Left renal pelvis (tissue), 4 donors: Measurements from ENCODE around the gene PDE6H. TPM values are rescaled to one million over a fixed set of nuclear protein-coding genes. Genes with fewer than 3 reads are reported as not detected.

ENCODE experiments used
- DNase-seq, 4 donors: peaks; one replicate each; pipeline ENCODE4 v3.0.0-alpha.2; 2013; ENCODE audit warnings: low read depth in 4 of 4, low spot score in 3 of 4
- polyA plus RNA-seq, 4 donors: library from polyadenylated mRNA; unstranded; fragments of 120-200 nt; gene quantifications; one replicate each; pipeline ENCODE4 v1.2.1, GENCODE V29; 2013; ENCODE audit not compliant: insufficient read length in 4 of 4

The PDE6H gene
- polyA plus RNA-seq, result not detected

DNA sequence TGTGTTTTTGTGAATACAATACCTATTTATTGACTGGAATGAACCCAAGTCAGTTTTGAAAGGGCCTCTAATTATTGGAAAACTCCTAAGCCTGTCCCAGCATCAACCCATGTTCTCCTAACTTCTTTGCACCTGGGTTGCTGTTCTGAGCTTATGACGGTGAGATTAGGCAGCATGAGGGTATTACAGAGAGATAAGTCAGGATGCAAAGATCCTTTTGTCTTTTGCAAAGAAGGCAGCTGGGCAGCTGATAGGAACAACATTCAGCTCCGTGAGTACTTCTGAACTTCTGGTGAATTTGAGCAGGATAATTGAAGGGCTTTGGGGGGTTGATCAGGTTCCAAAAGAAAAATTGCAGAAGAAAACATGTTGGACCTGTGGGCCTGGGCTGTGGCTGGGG, at the start of gene PDE6H:
Gene PDE6H, plus strand, starts transcription at position 227 of the 400 bp plus-strand sequence. CDS start 4,971 bp downstream, outside the sequence.
- DNase-seq, result no peak

DNA sequence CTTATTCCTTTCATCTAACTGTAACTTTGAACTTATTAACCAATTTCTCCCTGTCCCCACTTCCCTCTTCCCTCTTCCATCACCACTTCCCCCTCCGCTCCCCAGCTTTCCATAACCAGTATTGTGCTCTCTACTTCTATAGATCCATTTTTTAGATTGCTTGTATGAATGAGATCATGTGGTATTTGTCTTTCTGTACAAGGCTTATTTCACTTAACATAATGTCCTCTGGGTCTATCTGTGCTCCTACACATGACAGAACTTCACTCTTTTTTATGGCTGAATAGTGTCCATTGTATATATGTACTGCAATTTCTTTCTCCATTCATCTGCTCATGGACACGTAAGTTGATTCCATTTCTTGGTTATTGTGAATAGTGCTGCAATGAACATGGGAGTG, 48.9 kb upstream of the PDE6H start:
- DNase-seq, result no peak

GRCh38 chr12:14924541-14924940, 48.3 kb upstream of the PDE6H start:
- no peak for DNase-seq

- DNase-seq, result no peak
These were observed 45.6 kb upstream of the PDE6H start for GRCh38 chr12:14927267-14927666.

GRCh38 chr12:14928931-14929330, 43.9 kb upstream of the PDE6H start:
- peak; percentile 55 to 77 (median 68) for DNase-seq

- no peak for DNase-seq
These were observed 42.5 kb upstream of the PDE6H start for GRCh38 chr12:14930299-14930698.

GRCh38 chr12:14931359-14931758, 41.5 kb upstream of the PDE6H start:
- DNase-seq, result no peak

DNA sequence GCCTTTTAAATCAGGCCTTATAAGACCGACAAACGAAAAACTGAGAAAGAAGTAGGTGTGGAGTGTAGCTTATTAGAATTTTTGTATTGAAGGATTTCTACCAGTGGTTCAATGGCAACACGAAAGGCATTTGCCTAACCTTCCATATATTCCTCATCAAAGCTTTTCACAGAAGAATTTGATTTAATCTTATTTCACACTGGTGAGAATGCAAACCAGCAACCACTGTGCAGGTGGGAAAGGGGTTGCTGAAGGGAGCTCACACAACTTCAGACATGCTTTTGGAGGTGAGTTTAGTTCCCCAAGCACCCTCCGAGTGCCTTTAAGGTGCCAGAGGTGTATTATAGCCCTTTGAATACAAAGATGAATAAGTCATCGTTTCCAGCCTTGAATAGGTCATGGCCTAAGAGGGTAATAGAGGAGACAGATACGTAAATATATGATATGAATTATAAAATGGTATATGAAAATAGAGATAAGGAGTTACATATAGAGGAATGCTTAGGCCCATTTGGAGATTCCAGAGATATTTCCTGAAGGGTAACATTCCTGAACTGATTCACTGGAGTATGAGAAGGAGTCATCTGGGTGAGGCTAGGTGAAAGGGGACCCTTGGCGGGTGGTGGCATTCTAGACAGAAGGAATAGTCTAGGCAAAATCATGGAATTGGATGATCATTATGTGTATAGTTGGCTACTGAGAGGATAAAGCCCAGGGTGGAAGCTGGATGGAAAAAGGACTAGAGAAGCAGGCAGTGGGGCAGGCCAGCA, 40.9 kb upstream of the PDE6H start:
- DNase-seq, result no peak

DNA sequence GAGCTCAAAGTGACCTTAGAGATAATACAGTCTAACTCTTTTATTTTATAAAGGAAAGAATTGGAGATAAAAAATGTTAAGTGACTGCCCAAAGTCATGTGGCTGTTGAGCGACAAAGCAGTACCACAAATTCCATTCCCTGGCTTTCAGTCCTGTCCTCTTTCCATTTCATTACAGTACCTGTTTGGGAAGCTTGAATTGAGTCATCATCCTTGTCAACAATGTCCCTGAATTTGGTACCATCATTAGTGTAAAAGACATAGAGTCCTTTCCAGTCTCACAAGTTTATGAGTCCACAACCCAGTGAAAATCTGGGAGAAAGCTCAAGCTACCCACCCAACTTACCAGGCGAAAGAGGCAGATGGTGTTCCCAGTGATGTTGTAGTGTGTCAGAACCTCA, 38.3 kb upstream of the PDE6H start:
- DNase-seq, result no peak

- DNase-seq, result peak in 3 of 4 donors; percentile 51 to 65 (median 59)
These were observed 37.8 kb upstream of the PDE6H start for GRCh38 chr12:14935031-14935430.

DNA sequence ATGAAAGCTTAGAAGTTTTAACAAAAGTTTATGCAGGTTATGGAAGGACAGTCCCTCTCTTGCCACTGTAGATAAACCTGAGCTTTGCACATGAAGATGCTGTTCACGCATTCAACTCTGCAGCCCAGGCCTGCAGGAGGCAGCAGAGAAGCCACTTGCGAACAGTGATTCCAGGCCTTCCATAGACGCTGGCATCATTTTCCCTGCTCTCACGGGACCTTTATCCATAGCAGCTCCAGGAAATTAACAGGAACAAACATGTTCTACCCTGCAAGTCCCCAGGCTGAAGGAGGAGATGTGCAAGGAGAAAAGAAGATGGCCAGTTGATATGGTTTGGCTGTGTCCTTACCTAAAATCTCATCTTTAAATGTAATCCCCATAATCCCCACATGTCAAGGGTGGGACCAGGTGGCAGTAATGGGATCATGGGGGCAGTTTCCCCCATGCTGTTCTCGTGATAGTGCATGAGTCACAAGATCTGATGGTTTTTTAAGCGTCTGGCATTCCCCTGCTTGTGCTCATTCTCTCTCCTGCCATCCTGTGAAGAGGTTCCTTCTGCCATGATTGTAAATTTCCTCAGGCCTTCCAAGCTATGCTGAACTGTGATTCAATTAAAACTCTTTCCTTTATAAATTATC, 36.5 kb upstream of the PDE6H start:
- DNase-seq, result no peak

DNA sequence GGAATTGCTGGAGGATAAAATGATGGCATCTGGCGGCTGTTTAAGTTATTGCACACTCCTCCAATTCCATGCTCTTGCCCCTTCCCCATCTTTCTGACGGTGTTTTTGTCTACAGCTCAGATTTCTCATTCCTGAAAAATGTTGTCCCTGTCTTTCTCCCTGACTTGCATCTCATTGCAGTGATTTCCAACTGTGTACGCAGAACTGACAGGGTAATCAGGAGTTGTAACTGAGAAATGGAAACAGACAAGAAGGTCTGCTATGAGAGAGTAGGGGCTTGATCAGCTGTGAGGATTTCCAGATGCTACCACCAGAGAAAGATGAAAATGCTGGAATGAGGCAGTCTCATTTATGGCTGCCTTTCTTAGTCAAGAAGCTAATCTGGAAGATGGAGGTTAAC, 35.8 kb upstream of the PDE6H start:
- DNase-seq, result no peak

GRCh38 chr12:14937689-14938088, 35.2 kb upstream of the PDE6H start:
- no peak for DNase-seq

GRCh38 chr12:14938301-14938700, 34.5 kb upstream of the PDE6H start, which contains the start of gene ERP27:
Gene ERP27, minus strand, starts transcription at chr12:14938537. Its CDS starts 29 bp downstream, at chr12:14938508.
- no peak for DNase-seq

DNA sequence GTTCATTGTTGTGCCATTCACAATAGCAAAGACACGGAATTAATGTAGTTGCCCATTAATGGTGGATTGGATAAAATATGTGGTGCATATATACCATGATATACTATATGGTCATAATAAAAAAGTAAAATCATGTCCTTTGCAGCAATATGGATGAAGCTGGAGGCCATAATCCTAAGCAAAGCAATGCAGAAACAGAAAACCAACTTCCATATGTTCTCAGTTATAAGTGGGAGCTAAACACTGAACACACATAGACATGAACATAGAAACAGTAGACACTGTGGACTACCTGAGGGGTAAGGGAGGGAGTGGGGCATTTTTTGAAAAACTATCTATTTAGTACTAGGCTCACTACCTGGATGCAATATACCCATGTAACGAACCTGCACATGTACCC, 31.5 kb upstream of the PDE6H start:
- DNase-seq, result no peak

GRCh38 chr12:14942196-14942931, 30.5 kb upstream of the PDE6H start:
- no peak for DNase-seq

DNA sequence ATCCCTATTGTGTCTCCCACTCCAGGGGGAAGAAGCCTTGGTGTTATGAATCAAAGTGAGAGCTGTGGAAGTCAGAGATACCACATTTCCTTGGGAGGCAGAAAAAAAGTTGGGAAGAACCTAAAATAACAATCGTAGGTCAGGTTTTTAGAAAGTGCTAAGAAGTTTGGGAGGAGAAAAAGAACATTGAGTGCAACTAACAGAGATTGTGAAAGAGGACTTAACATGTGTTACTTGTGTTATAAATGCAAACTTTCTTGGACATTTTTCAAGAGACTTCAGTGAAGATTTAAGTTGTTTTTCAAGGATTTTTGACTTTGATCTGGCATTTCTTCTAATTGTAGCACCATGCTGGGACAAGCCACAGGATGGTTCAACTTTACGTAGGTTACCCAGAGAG, 26.7 kb upstream of the PDE6H start:
- DNase-seq, result no peak

DNA sequence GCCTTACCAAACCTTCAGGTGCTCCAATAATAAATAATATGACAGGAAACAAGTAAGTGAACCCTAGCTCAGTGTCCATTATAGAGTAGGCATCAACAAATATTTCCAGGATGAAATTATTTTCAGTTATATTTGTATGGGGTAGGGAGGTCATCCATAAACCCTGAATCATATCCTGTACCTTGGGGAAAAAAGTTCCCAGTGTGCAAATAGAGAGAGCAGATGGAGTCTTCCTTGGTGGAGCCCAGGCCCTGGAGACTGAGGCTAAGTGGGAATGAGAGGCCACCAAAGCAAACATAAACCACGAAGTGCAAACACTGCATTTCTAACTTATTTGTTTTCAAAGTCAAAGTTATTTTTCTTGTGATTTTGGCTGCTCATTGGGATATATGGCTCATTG, 26.0 kb upstream of the PDE6H start:
- DNase-seq, result no peak

DNA sequence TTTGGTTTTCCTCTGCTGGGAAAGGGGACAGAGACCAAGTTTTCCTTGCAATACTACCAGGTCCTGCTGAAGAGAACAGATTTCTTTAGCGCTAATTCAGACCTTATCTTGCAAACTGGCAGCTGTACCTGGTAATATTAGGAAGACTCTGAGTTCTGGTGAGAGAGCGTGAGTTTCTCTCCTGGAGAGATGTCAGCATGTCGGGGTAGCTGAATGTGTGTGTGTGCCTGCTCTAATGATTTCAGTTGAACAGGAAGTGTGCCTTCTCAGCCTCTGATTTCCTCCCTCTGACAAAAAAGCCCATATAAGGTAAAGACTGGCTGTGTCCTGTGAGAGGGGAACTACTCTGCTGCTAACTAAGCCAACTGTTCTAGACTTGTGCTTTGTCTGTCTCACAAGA, 24.2 kb upstream of the PDE6H start:
- peak; percentile 50 to 71 (median 58) for DNase-seq

DNA sequence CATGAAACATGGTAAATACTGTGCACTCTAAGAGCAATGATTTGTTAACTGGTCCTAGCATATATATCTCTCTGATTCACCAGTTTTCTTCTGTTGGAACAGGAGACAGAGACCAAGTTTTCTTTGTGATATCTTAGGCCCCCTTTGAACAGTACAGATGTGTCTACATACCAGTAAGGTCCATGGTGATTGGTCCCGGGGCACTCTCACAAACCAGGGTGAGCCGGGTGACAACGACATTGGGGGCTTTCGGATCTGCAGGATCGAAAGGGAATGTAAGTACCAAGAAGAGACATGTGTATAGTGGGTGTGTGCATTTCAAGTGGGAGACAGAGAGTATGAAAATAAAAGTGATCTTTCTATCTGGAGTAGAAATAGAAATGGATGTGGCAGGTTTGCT, 23.2 kb upstream of the PDE6H start:
- DNase-seq, result no peak

GRCh38 chr12:14950421-14950820, 22.4 kb upstream of the PDE6H start:
- no peak for DNase-seq
